GM19372 (cell line): Measurements from ENCODE around the gene TPP2.

Experiments
- ATAC-seq: cut with Tn5 transposase; IDR thresholded peaks from one replicate; pipeline ENCODE4 v1.9.1; 2021; ENCODE audit warnings: mild to moderate bottlenecking, low read depth, moderate library complexity; ENCODE audit not compliant: unreplicated experiment

TPP2 gene

GRCh38 chr13:102688306-102688973 lies 91.7 kb downstream of the TPP2 start:
- ATAC-seq, result no peak

- no peak for ATAC-seq
Measured at GRCh38 chr13:102690883-102691282, 94.1 kb downstream of the TPP2 start.

GRCh38 chr13:102692491-102692826 lies 95.7 kb downstream of the TPP2 start:
- no peak for ATAC-seq

GRCh38 chr13:102693250-102693649 lies 96.5 kb downstream of the TPP2 start:
- no peak for ATAC-seq

- no peak for ATAC-seq
Measured at GRCh38 chr13:102693776-102694175, 97.0 kb downstream of the TPP2 start.

GRCh38 chr13:102694937-102695336 lies 98.2 kb downstream of the TPP2 start, which contains the start of gene METTL21C:
METTL21C (minus strand) TSS chr13:102695044; CDS start chr13:102694498, 546 bp downstream.
- no peak for ATAC-seq

GRCh38 chr13:102696465-102696864 lies 99.7 kb downstream of the TPP2 start:
- ATAC-seq, result no peak

GRCh38 chr13:102697264-102697663 lies 100.5 kb downstream of the TPP2 start:
- no peak for ATAC-seq

GRCh38 chr13:102697929-102698648 lies 101.3 kb downstream of the TPP2 start:
- no peak for ATAC-seq

GRCh38 chr13:102698649-102698980 lies 101.8 kb downstream of the TPP2 start:
- ATAC-seq, result no peak

- ATAC-seq, result no peak
Measured at GRCh38 chr13:102699504-102699903, 102.7 kb downstream of the TPP2 start.

- no peak for ATAC-seq
Measured at GRCh38 chr13:102700088-102701031, 103.6 kb downstream of the TPP2 start.

GRCh38 chr13:102701331-102701730 lies 104.5 kb downstream of the TPP2 start:
- no peak for ATAC-seq

GRCh38 chr13:102702965-102703725 lies 106.4 kb downstream of the TPP2 start:
- ATAC-seq, result no peak

GRCh38 chr13:102703726-102704035 lies 106.9 kb downstream of the TPP2 start:
- ATAC-seq, result no peak

- no peak for ATAC-seq
Measured at GRCh38 chr13:102704238-102705058, 107.7 kb downstream of the TPP2 start.

GRCh38 chr13:102707467-102707866 lies 110.7 kb downstream of the TPP2 start:
- ATAC-seq, result no peak

GRCh38 chr13:102708211-102708610 lies 111.4 kb downstream of the TPP2 start:
- ATAC-seq, result no peak

GRCh38 chr13:102708991-102709390 lies 112.2 kb downstream of the TPP2 start:
- no peak for ATAC-seq

- ATAC-seq, result no peak
Measured at GRCh38 chr13:102709536-102709935, 112.8 kb downstream of the TPP2 start.
